OCI-LY3 (cell line): ENCODE measurements around the gene MAGEA6.
A peak's percentile ranks its signal among the peaks of the same experiment; 100 is the strongest.
"Not testable (repeated sequence)": the region's sequence is repeated elsewhere in the genome, so short reads cannot be mapped to it uniquely, and the experiment has no call there.

Experiments used
- H2AFZ ChIP-seq: fragments of 200-600, 300-600 bp; shearing (Covaris generic); 2 replicates; pipeline ENCODE4 v1.6.0; 2014; ENCODE audit warnings: antibody characterized with exemption, low read depth, low read length
- H3K27ac ChIP-seq: fragments of 200-600, 300-600 bp; sonication (generic); 2 replicates; pipeline ENCODE4 v1.5.1; 2014; ENCODE audit warnings: mild to moderate bottlenecking, low read length, moderate library complexity, mixed read lengths
- H3K27me3 ChIP-seq: fragments of 200-600, 300-600 bp; sonication (generic); 2 replicates; pipeline ENCODE4 v1.6.1; 2014; ENCODE audit warnings: low read depth, low read length, mixed read lengths
- H3K36me3 ChIP-seq: fragments of 200-600, 300-600 bp; sonication (generic); replicated peaks from 2 replicates; pipeline ENCODE3; 2014; ENCODE audit warnings: low read depth, low read length, mixed read lengths
- H3K4me1 ChIP-seq: fragments of 300-600, 200-600 bp; sonication (generic); 2 replicates; pipeline ENCODE4 v1.6.1; 2014; ENCODE audit warnings: low read length, mixed read lengths
- H3K4me2 ChIP-seq: fragments of 200-600, 300-600 bp; sonication (generic); 2 replicates; pipeline ENCODE4 v1.6.1; 2014; ENCODE audit warnings: low read length, mixed read lengths
- H3K4me3 ChIP-seq: fragments of 300-600, 200-600 bp; sonication (generic); 2 replicates; pipeline ENCODE4 v1.5.1; 2014; ENCODE audit warnings: antibody characterized with exemption, mild to moderate bottlenecking, low read length, moderate library complexity
- H3K79me2 ChIP-seq: fragments of 300-600, 200-600 bp; shearing (Covaris generic); 2 replicates; pipeline ENCODE4 v1.6.1; 2014; ENCODE audit warnings: mild to moderate bottlenecking, low read length, mixed read lengths
- H3K9ac ChIP-seq: fragments of 300-600, 200-600 bp; shearing (Covaris generic); 2 replicates; pipeline ENCODE4 v1.6.0; 2014; ENCODE audit warnings: mild to moderate bottlenecking, low read length, moderate library complexity
- H3K9me3 ChIP-seq: fragments of 200-600, 300-600 bp; shearing (Covaris generic); 2 replicates; pipeline ENCODE4 v1.6.1; 2014; ENCODE audit warnings: low read length, mixed read lengths; ENCODE audit not compliant: insufficient read depth
- H4K20me1 ChIP-seq: fragments of 200-600, 300-600 bp; sonication (generic); 2 replicates; pipeline ENCODE4 v1.6.1; 2016; ENCODE audit warnings: low read length, mixed read lengths; ENCODE audit not compliant: insufficient read depth
- CTCF ChIP-seq: fragments of 200-600, 300-600 bp; sonication (generic); IDR thresholded peaks from 2 replicates; pipeline ENCODE4 v1.5.1; 2014; ENCODE audit warnings: antibody characterized with exemption, low read length, low read depth
- EZH2phosphoT487 ChIP-seq: fragments of 200-600 bp; shearing (Covaris generic); IDR thresholded peaks from 2 replicates; pipeline ENCODE4 v1.6.1; 2018; ENCODE audit warnings: antibody characterized with exemption, mixed run types, low read depth

MAGEA6 gene

GRCh38 chrX:152769549-152770289 lies at the start of gene MAGEA6:
Gene MAGEA6 (minus strand): TSS chrX:152769689. CDS start chrX:152767650, 2,039 bp downstream.
- not testable (repeated sequence) for H3K9me3 ChIP-seq, H3K79me2 ChIP-seq, H3K4me1 ChIP-seq, H3K27me3 ChIP-seq, H3K27ac ChIP-seq, H3K9ac ChIP-seq, H4K20me1 ChIP-seq, H3K4me2 ChIP-seq, H2AFZ ChIP-seq, H3K36me3 ChIP-seq, H3K4me3 ChIP-seq

- H2AFZ ChIP-seq, result no peak overlapping the region
Measured at GRCh38 chrX:152819266-152819665, 49.8 kb upstream of the MAGEA6 start.

GRCh38 chrX:152818356-152818755 lies 48.9 kb upstream of the MAGEA6 start:
- Histone ChIP-seq H4K20me1 (no peaks in the 10 kb centered on the region), H3K36me3 (no peaks in the 10 kb centered on the region), H3K4me2 (no peak overlapping the region), H3K79me2 (no peaks in the 10 kb centered on the region), H3K4me1 (no peaks in the 10 kb centered on the region), H3K4me3 (no peak overlapping the region), H2AFZ (no peak overlapping the region), H3K27me3 (0 out of 2 replicates have a peak, but pooled peaks cover 3% of the 10 kb centered on the region), H3K9ac (no peak overlapping the region), H3K9me3 (no peaks in the 10 kb centered on the region), H3K27ac (no peak overlapping the region)
- no peak for TF ChIP-seq EZH2phosphoT487
- TF ChIP-seq CTCF, result no peak

More at GRCh38 chrX:152819266-152819665, 49.8 kb upstream of the MAGEA6 start:
- Histone ChIP-seq H3K9me3 (no peaks in the 10 kb centered on the region), H3K79me2 (no peaks in the 10 kb centered on the region), H3K36me3 (no peaks in the 10 kb centered on the region), H3K27ac (no peak overlapping the region), H3K4me1 (no peaks in the 10 kb centered on the region), H3K4me3 (no peak overlapping the region), H4K20me1 (no peaks in the 10 kb centered on the region), H3K9ac (no peak overlapping the region), H3K4me2 (no peak overlapping the region), H3K27me3 (0 out of 2 replicates have a peak, but pooled peaks cover 3% of the 10 kb centered on the region)
- TF ChIP-seq EZH2phosphoT487 (no peak), CTCF (no peak)

GRCh38 chrX:152817078-152817764 lies 47.7 kb upstream of the MAGEA6 start:
- Histone ChIP-seq H3K4me1 (no peaks in the 10 kb centered on the region), H3K36me3 (no peaks in the 10 kb centered on the region), H3K27ac (no peak overlapping the region), H4K20me1 (no peaks in the 10 kb centered on the region), H3K9me3 (no peaks in the 10 kb centered on the region), H3K79me2 (no peaks in the 10 kb centered on the region), H2AFZ (no peak overlapping the region), H3K27me3 (0 out of 2 replicates have a peak, but pooled peaks cover 3% of the 10 kb centered on the region), H3K9ac (no peak overlapping the region), H3K4me2 (0 out of 2 replicates have a peak overlapping the region, but pooled peaks have one; percentile 18), H3K4me3 (no peak overlapping the region)
- TF ChIP-seq CTCF (peak; percentile 57), EZH2phosphoT487 (no peak)
